ENCODE data around the gene IREB2. TPM values are rescaled to one million over a fixed set of nuclear protein-coding genes. Genes with fewer than 3 reads are reported as not detected.
A peak's percentile ranks its signal among the peaks of the same experiment; 100 is the strongest.

The IREB2 gene
- total and polyA plus RNA-seq, 2 of the 13 experiments (the other 11 are each of a cell fraction or from before 2014, with no cell fraction given): 24.2 to 30.4 TPM

DNA sequence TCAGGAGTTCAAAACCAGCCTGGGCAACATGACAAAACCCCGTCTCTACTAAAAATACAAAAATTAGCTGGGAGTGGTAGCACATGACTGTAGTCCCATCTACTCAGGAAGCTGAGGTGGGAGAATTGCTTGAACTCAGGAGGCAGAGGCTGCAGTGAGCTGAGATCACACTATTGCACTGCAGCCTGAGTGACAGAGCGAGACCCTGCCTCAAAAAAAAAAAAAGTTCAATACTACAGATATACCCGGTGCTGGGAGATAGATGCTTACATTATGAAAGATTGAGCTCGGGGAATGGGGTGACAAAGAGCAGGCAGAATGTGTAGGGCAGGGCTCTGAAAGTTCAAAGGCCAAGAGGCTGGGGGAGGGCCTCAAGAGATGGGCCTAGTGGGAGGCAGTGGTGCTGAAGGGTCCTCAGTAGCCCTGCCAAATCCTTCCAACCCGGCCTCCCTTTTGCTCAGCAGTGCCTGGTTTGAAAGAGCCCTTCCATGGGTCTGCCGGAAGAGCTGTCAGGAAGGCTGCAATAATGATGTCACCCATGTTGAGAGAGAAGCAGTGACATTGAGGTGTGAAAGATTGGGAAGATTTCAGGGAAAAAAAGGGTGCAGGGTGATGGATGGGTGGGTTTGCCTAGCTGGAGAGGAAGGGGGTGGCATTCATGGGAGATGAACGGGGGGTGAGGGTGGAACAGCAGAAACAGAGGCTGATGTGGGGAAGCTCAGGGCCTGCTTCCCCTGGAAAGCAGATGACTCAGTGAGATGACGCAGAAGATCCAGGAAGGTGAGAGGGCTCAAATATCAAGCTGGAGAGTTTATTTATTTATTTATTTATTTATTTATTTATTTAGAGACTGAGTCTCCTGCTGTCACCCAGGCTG, 20.0 kb upstream of the IREB2 start (continued):
- TF ChIP-seq ZNF30 (CRISPR knock-in tag; IDR thresholded peaks at IDR 0.05) (no peak), PCBP1 (IDR thresholded peaks at IDR 0.05; ENCODE audit: borderline replicate concordance, low read depth, low read length) (no peak), ZFP1 (CRISPR knock-in tag; IDR thresholded peaks at IDR 0.05) (no peak), ATF7 (IDR thresholded peaks at IDR 0.05) (peak; percentile 67), ATF7 (CRISPR knock-in tag; IDR thresholded peaks at IDR 0.05) (no peak), ZNF230 (CRISPR knock-in tag; IDR thresholded peaks at IDR 0.05) (no peak), PHB2 (IDR thresholded peaks at IDR 0.05; ENCODE audit: partially characterized antibody) (no peak), RXRB (CRISPR knock-in tag; IDR thresholded peaks at IDR 0.05; ENCODE audit: borderline replicate concordance) (no peak)

DNA sequence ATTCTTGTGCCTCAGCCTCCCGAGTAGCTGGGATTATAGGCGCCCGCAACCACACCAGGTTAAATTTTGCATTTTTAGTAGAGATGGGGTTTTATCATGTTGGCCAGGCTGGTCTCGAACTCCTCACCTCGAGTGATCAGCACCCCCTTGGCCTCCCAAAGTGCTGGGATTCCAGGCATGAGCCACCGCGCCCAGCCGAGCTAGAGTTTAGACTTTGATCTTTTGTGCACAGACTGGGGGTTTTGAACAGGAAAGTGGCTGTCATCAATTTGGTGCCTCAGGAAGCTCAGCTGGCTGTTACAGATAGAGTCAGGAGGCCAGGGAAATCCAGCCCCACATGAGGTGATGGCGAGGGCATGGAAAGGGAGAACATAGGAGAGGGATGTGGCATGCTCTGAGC, 19.3 kb upstream of the IREB2 start:
- in situ Hi-C loops (cut with HindIII; ENCODE audit: extremely low pct_ligation_motif_present, low pct_unique_long_range_greater_than_20kb) (no loop called here), intact Hi-C loops (cut with micrococcal nuclease; ENCODE audit: unreplicated experiment) (no loop called here)
- no peak overlapping the region for H3K4me3 ChIP-seq (replicated peaks in 1 of 3; ENCODE audit: insufficient read depth in 1 of 3, low read depth in 2 of 3, low read length in 3 of 3)
- H3K27me3 ChIP-seq (ENCODE audit: control insufficient read depth in 1 of 2, insufficient read depth in 2 of 2, low read length in 2 of 2): 0 out of 5 replicates have a peak, but pooled peaks cover 0 to 3% of the 10 kb centered on the region in 2 experiments
- peaks cover 55% of the 10 kb centered on the region for H3K4me1 ChIP-seq (ENCODE audit: insufficient read depth, low read length)
- H3K9me3 ChIP-seq (ENCODE audit: low read length): no peaks in the 10 kb centered on the region
- H2AFZ ChIP-seq (ENCODE audit: low read length): no peak overlapping the region
- peak overlapping the region; percentile 4; the same call in 1 of the 2 replicates for H3K4me2 ChIP-seq (ENCODE audit: low read depth, low read length)
- H3K9ac ChIP-seq (ENCODE audit: insufficient read depth, low read depth, low read length): no peak overlapping the region
- FAIRE-seq: no peak
- POLR2A ChIA-PET: interaction anchor here (1.2 to 2.6 kb wide), 3 partner anchors 19 to 119 kb away, joined by 6 to 15 read pairs (median 6); partner anchors contain the start of genes IREB2 and SKIC8
- H3K79me2 ChIP-seq (ENCODE audit: insufficient read depth, low read length): no peaks in the 10 kb centered on the region
- CTCF ChIA-PET (ENCODE audit: low intra/inter-chr PET ratio, low total read pairs): no interaction called here
- H3K36me3 ChIP-seq (replicated peaks in 1 of 2; ENCODE audit: control insufficient read depth in 1 of 2, insufficient read depth in 2 of 2, low read length in 2 of 2): no peaks in the 10 kb centered on the region; a peak in 1 of 5 replicates
- H4K20me1 ChIP-seq (ENCODE audit: insufficient read depth, low read length): no peaks in the 10 kb centered on the region
- peak; percentile 45; the same call in 1 of the 3 replicates for ATAC-seq
- H3K27ac ChIP-seq (ENCODE audit: extremely low read length, insufficient read depth, low read length): no peak overlapping the region
- no TSS peak for BruUV-seq (replicated peaks)
- DNase-seq (ENCODE audit: low spot score): peak; percentile 54
- WGBS (ENCODE audit: low lambda C conversion rate): 39% methylated on average over 8 of the region's 9 CpGs
- TF ChIP-seq REL (CRISPR knock-in tag; conservative IDR thresholded peaks at IDR 0.05) (no peak), TEAD3 (CRISPR knock-in tag; optimal IDR thresholded peaks at IDR 0.05; ENCODE audit: borderline replicate concordance) (peak; percentile 37), ZNF460 (CRISPR knock-in tag; IDR thresholded peaks at IDR 0.05; ENCODE audit: borderline replicate concordance) (peak; percentile 33; the same call in 1 of the 2 replicates), ZMYM3 (CRISPR knock-in tag; IDR thresholded peaks at IDR 0.05) (peak; percentile 34; the same call in 1 of the 2 replicates), ZFX (CRISPR knock-in tag; IDR thresholded peaks at IDR 0.05; ENCODE audit: low read depth) (no peak), ZMYM2 (CRISPR knock-in tag; IDR thresholded peaks at IDR 0.05) (peak; percentile 54; the same call in 1 of the 2 replicates), SAP130 (CRISPR knock-in tag; IDR thresholded peaks at IDR 0.05; ENCODE audit: low read depth) (0 out of 2 replicates have a peak, but pooled peaks have one; percentile 32), ZNF337 (CRISPR knock-in tag; IDR thresholded peaks at IDR 0.05; ENCODE audit: borderline replicate concordance, low read depth) (no peak), TRIM24 (CRISPR knock-in tag; IDR thresholded peaks at IDR 0.05) (no peak), RCOR2 (CRISPR knock-in tag; IDR thresholded peaks at IDR 0.05) (0 out of 2 replicates have a peak, but pooled peaks have one; percentile 15), PAXIP1 (CRISPR knock-in tag; conservative IDR thresholded peaks at IDR 0.05) (peak; percentile 61), ZNF572 (CRISPR knock-in tag; IDR thresholded peaks at IDR 0.05) (no peak), HNF4A (CRISPR knock-in tag; IDR thresholded peaks at IDR 0.05) (peak; percentile 68)

Measured in HepG2 (cell line).